Mucosa of stomach (tissue), 1 donor: ENCODE results near the gene CHPF2.
A peak's percentile ranks its signal among the peaks of the same experiment; 100 is the strongest.

Experiments
- H3K27me3 ChIP-seq: one replicate; pipeline ENCODE4 v1.7.0; 2013; ENCODE audit warnings: mild to moderate bottlenecking, low read length; ENCODE audit not compliant: control insufficient read depth, insufficient read depth
- H3K36me3 ChIP-seq: one replicate; pipeline ENCODE4 v1.7.0; 2013; ENCODE audit warnings: low read length; ENCODE audit not compliant: control insufficient read depth, insufficient read depth
- H3K4me1 ChIP-seq: one replicate; pipeline ENCODE4 v1.7.0; 2013; ENCODE audit warnings: mild to moderate bottlenecking, low read length; ENCODE audit not compliant: control insufficient read depth, insufficient read depth
- H3K4me3 ChIP-seq: one replicate; pipeline ENCODE4 v1.7.0; 2013; ENCODE audit warnings: low read length
- H3K9ac ChIP-seq: one replicate; pipeline ENCODE4 v1.7.0; 2013; ENCODE audit warnings: mild to moderate bottlenecking, low read length, moderate library complexity
- H3K9me3 ChIP-seq: one replicate; pipeline ENCODE4 v1.7.0; 2013; ENCODE audit warnings: mild to moderate bottlenecking, low read length, moderate library complexity; ENCODE audit not compliant: control insufficient read depth
- donor health status: Pancreatic carcinoma.

Gene CHPF2

GRCh38 chr7:151226875-151227782, 5.2 kb upstream of the CHPF2 start, which contains the start of gene ABCF2:
TSS of gene ABCF2 (minus strand) at chr7:151227205. CDS start at chr7:151226458, 747 bp downstream.
- H3K36me3 ChIP-seq: no peaks in the 10 kb centered on the region
- peak within 1 kb of the TSS; percentile 71 for H3K9ac ChIP-seq
- H3K4me1 ChIP-seq: peaks cover 22% of the 10 kb centered on the region
- peak within 1 kb of the TSS; percentile 32 for H3K4me3 ChIP-seq
- no peaks in the 10 kb centered on the region for H3K9me3 ChIP-seq
- no peaks in the 10 kb centered on the region for H3K27me3 ChIP-seq

DNA sequence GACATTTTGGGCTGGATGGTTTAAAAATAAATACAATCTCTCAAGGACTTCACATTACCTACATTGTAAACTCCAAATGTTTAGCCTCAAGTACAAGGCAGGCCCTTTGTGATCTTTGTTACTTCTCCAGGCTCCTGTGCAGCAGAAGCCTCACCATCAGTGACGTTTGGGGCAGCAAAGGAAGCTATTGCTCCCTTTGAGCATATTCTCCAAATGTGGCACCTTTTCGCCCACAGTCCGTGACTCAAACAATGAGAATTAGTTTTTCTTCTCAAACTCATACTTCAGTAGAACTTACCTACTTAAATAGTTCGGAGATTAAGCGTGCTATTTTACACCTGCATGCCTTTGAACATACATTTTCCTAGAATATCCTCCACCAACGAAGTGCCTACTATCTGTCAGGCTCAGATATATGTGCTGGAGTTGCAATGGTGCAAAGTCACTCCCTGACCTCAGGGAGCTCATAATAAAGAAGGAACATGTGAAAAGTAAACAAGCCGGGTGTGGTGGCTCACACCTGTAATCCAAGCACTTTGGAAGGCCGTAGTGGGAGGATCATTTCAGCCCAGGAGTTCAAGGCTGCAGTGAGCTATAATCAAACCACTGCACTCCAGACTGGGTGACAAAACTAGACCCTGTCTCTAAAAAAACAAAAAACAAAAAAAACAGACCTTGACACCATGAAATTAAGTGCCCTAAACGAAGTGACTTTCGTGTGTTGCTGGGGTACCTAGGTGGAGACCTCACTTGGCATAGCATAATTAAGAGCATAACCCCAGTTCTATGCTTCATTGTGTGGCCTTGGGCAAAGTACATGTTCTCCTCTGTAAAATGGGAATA, 4.0 kb upstream of the CHPF2 start:
- peak overlapping the region; percentile 30 for H3K9ac ChIP-seq

GRCh38 chr7:151229249-151229648, 3.0 kb upstream of the CHPF2 start:
- H3K9ac ChIP-seq: no peak overlapping the region
- no peaks in the 10 kb centered on the region for H3K36me3 ChIP-seq
- peaks cover 31% of the 10 kb centered on the region for H3K4me1 ChIP-seq
- no peak overlapping the region for H3K4me3 ChIP-seq
- H3K27me3 ChIP-seq: no peaks in the 10 kb centered on the region
- no peaks in the 10 kb centered on the region for H3K9me3 ChIP-seq

More for the DNA sequence above, 4.0 kb upstream of the CHPF2 start:
- Histone ChIP-seq H3K27me3 (no peaks in the 10 kb centered on the region), H3K4me1 (peaks cover 22% of the 10 kb centered on the region), H3K36me3 (no peaks in the 10 kb centered on the region), H3K4me3 (no peak overlapping the region), H3K9me3 (no peaks in the 10 kb centered on the region)

DNA sequence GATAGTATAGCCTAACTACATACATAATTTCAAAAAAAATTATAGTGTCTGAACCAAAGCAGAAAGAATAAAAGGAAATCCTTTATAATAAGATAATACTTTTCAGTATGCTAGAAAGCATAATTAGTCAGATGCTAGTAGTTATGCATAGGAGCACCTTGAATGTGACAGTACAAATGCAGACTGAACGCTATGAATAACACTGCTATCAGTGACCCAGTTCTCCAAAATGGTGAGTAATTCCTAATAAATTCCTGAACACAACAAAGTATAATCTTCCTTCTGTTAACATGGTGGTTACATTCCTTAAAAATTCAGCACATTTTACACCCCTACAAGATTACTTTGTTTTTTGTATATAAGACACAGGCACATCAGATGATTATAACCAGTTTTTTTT, 1.2 kb upstream of the CHPF2 start:
- peaks cover 28% of the 10 kb centered on the region for H3K4me1 ChIP-seq
- no peak overlapping the region for H3K9ac ChIP-seq
- H3K36me3 ChIP-seq: no peaks in the 10 kb centered on the region
- no peaks in the 10 kb centered on the region for H3K27me3 ChIP-seq
- no peak overlapping the region for H3K4me3 ChIP-seq
- H3K9me3 ChIP-seq: no peaks in the 10 kb centered on the region

DNA sequence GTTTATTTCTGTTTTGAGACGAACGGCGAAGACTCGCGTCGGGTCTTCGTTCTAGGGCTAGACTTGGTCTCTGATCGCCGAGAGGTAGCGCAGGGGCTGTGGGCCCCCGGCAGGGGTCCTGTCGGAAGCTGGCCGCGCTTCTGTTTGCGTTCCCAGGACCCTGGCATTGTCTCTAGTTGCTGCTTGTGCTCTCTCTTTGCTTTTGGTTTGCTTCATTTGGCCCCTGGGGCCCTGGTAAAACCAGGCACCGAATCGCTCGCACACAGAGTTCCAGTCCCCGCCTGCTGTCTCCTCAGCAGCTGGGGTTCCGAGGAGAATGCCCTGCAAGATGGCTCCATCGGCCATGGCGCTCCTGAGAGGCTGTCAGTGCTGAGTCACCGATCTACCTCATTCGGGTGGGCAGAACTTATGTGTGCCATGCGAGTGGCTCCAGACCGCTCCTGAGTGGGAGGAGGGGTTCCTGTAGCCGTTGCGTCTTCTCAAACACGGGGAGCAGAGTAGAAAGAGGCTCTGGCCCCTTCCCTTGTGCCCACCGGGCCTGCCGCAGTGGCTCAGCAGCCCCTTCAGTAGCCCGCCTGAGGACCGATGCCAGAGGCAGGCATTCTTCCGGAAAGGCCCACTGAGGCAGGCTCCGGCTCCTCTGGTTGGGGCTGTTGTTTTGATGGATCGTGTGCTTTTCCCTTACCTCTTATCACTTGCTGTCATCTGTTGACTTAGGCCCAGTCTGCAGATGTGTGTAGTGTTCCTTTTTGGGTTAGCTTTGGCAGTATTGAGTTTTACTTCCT, 826 bp downstream of the CHPF2 start:
- Histone ChIP-seq H3K9me3 (no peaks in the 10 kb centered on the region), H3K9ac (peak overlapping the region; percentile 79), H3K27me3 (no peaks in the 10 kb centered on the region), H3K4me1 (peaks cover 20% of the 10 kb centered on the region), H3K4me3 (peak overlapping the region; percentile 43), H3K36me3 (peaks cover 7% of the 10 kb centered on the region)

DNA sequence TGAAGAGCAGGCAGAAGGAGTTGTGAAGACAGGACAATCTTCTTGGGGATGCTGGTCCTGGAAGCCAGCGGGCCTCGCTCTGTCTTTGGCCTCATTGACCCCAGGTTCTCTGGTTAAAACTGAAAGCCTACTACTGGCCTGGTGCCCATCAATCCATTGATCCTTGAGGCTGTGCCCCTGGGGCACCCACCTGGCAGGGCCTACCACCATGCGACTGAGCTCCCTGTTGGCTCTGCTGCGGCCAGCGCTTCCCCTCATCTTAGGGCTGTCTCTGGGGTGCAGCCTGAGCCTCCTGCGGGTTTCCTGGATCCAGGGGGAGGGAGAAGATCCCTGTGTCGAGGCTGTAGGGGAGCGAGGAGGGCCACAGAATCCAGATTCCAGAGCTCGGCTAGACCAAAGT, 1.5 kb downstream of the CHPF2 start:
- no peaks in the 10 kb centered on the region for H3K27me3 ChIP-seq
- no peaks in the 10 kb centered on the region for H3K9me3 ChIP-seq
- peaks cover 15% of the 10 kb centered on the region for H3K4me1 ChIP-seq
- peaks cover 7% of the 10 kb centered on the region for H3K36me3 ChIP-seq
- H3K9ac ChIP-seq: peak overlapping the region; percentile 79
- no peak overlapping the region for H3K4me3 ChIP-seq

- H3K27me3 ChIP-seq: no peaks in the 10 kb centered on the region
- H3K4me3 ChIP-seq: no peak overlapping the region
- H3K36me3 ChIP-seq: peaks cover 7% of the 10 kb centered on the region
- peaks cover 15% of the 10 kb centered on the region for H3K4me1 ChIP-seq
- H3K9ac ChIP-seq: no peak overlapping the region
- no peaks in the 10 kb centered on the region for H3K9me3 ChIP-seq
Measured at GRCh38 chr7:151235091-151235787, 3.0 kb downstream of the CHPF2 start.

DNA sequence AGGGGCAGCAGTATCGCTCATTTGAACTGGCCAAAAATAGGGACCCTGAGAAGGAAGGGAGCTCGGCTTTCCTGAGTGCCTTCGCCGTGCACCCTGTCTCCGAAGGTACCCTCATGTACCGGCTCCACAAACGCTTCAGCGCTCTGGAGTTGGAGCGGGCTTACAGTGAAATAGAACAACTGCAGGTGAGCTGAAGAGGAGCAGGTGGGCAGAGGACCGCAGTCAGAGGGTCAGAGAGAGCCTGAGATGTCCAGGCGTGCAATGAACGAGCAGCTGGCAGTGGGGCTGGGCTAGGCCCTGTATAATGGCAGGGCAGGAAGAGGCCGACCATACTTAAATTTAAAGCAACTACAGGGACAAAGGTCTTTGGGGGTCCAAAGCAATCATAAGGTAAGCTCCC, 4.1 kb downstream of the CHPF2 start:
- peaks cover 15% of the 10 kb centered on the region for H3K4me1 ChIP-seq
- peaks cover 7% of the 10 kb centered on the region for H3K36me3 ChIP-seq
- no peaks in the 10 kb centered on the region for H3K9me3 ChIP-seq
- H3K4me3 ChIP-seq: no peak overlapping the region
- no peak overlapping the region for H3K9ac ChIP-seq
- H3K27me3 ChIP-seq: no peaks in the 10 kb centered on the region

DNA sequence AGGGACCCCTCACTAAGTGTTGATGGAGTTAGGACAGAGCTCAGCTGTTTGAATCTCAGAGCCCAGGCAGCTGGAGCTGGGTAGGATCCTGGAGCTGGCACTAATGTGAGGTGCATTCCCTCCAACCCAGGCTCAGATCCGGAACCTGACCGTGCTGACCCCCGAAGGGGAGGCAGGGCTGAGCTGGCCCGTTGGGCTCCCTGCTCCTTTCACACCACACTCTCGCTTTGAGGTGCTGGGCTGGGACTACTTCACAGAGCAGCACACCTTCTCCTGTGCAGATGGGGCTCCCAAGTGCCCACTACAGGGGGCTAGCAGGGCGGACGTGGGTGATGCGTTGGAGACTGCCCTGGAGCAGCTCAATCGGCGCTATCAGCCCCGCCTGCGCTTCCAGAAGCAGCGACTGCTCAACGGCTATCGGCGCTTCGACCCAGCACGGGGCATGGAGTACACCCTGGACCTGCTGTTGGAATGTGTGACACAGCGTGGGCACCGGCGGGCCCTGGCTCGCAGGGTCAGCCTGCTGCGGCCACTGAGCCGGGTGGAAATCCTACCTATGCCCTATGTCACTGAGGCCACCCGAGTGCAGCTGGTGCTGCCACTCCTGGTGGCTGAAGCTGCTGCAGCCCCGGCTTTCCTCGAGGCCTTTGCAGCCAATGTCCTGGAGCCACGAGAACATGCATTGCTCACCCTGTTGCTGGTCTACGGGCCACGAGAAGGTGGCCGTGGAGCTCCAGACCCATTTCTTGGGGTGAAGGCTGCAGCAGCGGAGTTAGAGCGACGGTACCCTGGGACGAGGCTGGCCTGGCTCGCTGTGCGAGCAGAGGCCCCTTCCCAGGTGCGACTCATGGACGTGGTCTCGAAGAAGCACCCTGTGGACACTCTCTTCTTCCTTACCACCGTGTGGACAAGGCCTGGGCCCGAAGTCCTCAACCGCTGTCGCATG, 5.2 kb downstream of the CHPF2 start:
- peaks cover 8% of the 10 kb centered on the region for H3K4me1 ChIP-seq
- H3K9me3 ChIP-seq: no peaks in the 10 kb centered on the region
- H3K36me3 ChIP-seq: peaks cover 7% of the 10 kb centered on the region
- no peak overlapping the region for H3K4me3 ChIP-seq
- H3K27me3 ChIP-seq: peaks cover under 1% of the 10 kb centered on the region
- H3K9ac ChIP-seq: no peak overlapping the region

GRCh38 chr7:151238190-151238810, 6.0 kb downstream of the CHPF2 start:
- Histone ChIP-seq H3K9ac (no peak overlapping the region), H3K9me3 (no peaks in the 10 kb centered on the region), H3K36me3 (peaks cover 7% of the 10 kb centered on the region)

More at GRCh38 chr7:151238190-151238810, 6.0 kb downstream of the CHPF2 start:
- Histone ChIP-seq H3K4me1 (peaks cover 12% of the 10 kb centered on the region), H3K27me3 (peaks cover 5% of the 10 kb centered on the region), H3K4me3 (no peak overlapping the region)
